NCI-H128 (cell line): Measurements from ENCODE around the gene FAM227B.
"Not testable (repeated sequence)": the region's sequence is repeated elsewhere in the genome, so short reads cannot be mapped to it uniquely, and the experiment has no call there.

Experiments
- DNase-seq: peaks from one replicate; lab custom pipeline; 2025; ENCODE audit not compliant: unreplicated experiment; lab: John Stamatoyannopoulos, UW

FAM227B gene

GRCh38 chr15:49441356-49441755, 179.3 kb downstream of the FAM227B start:
- DNase-seq = no peak

- DNase-seq = no peak
These were observed 180.8 kb downstream of the FAM227B start for GRCh38 chr15:49439678-49440395.

GRCh38 chr15:49438962-49439631, 181.5 kb downstream of the FAM227B start:
- no peak for DNase-seq

- DNase-seq = no peak
These were observed 183.9 kb downstream of the FAM227B start for GRCh38 chr15:49436751-49437150.

DNA sequence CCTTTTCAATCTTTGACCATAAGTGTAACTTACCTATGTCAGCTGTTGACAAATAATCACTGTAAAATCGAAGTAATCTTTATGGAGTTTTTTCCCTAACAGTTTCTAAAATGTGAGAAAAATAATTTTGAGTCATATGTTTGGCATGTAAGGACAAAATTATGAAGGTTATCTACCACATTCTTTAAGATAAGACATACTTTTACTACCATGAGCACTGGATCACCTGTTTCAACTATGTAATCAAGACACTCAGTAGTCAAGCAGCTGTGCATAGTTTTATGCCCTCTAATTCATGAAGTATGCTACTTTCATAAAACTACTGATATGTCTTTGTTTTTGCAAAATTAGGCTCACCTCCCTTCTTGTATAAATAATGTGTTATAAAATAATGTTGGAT, 185.4 kb downstream of the FAM227B start:
- DNase-seq = no peak

DNA sequence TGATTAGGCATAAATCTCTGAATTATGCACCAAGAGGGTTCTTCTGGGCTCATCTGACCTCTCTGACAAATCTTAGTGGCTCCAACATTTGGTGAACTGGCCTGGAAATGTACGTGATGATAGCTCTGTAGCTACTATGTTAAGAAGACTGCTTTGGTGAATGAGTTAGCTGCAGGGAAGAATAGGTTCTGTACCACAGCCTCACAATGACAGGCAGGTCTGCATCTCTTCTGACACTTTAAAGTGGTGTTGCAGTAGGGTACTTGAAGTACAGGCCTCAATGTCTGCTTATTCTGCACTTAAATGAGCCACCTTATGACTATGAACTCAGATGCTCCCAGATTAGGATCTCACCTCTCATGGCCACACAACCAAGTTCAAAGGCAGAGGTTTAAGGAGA, 190.6 kb downstream of the FAM227B start:
- DNase-seq = no peak

- no peak for DNase-seq
These were observed 192.1 kb downstream of the FAM227B start for GRCh38 chr15:49428409-49429095.

GRCh38 chr15:49427372-49427771, 193.2 kb downstream of the FAM227B start:
- DNase-seq = no peak

GRCh38 chr15:49424954-49425353, 195.7 kb downstream of the FAM227B start:
- no peak for DNase-seq

DNA sequence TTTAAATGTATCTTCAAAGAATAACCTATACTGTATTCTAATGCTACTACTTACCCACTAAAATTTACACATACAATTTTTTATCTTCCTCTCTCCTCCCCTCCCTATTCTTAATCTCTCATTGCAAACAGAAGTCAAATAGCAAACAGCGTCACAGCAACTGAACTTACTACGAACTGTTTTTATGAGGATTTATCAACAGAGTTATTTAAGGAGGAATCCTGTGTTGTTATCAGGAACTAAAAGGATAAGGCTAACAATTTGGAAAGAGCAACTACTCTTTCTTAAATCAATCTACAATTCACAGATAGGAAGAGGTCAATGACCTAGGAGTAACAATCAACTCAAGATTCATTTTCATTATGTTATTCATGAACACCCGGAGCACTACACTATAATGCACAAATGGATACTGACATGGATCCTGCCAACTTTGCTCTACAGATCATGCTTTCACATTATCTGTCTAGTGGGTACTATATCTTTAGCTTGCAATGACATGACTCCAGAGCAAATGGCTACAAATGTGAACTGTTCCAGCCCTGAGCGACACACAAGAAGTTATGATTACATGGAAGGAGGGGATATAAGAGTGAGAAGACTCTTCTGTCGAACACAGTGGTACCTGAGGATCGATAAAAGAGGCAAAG, 196.6 kb downstream of the FAM227B start:
- no peak for DNase-seq

GRCh38 chr15:49423021-49423420, 197.6 kb downstream of the FAM227B start, which contains the start of gene FGF7:
Gene FGF7, plus strand, starts transcription at chr15:49423242. Its CDS starts 1,056 bp downstream, at chr15:49424298.
- DNase-seq = no peak

GRCh38 chr15:49421991-49422390, 198.6 kb downstream of the FAM227B start:
- no peak for DNase-seq

DNA sequence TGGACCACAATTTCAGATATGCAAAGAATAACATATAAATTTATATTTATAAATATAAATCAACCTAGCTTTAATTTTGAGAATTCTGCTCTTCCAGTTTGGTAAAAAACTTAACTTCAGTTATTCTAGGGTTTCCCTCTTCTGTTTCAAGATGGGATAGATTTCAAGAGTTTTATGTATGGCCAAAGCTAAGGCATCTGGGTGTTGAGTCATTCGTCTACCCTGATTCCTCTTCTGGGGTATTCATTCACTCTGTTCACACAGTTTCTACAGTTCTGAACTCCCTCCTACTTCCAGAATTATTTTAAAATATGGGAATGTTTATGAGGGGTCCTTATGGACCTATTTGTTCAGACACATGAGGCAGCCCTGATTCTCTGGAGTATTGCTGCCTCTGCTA, 201.8 kb downstream of the FAM227B start:
- no peak for DNase-seq

DNA sequence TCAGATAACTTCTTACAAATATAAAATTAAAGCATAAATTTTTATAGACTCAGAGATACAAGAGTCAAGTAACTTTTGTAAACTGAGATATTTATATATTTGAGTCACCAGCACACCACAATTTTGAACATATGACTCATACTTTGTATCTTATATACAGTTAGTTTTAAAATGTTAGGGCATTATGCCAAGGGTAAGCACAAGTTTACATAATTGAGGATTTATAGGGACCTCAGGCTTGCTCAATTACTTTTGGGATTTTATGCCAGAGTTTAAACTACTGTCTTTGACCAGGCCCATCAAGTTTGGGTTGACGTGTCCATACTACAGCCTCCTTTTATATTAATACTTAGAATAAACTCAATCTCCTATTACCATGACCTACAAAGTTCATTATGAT, 205.0 kb downstream of the FAM227B start:
- no peak for DNase-seq

- no peak for DNase-seq
These were observed 205.5 kb downstream of the FAM227B start for GRCh38 chr15:49415149-49415548.

DNA sequence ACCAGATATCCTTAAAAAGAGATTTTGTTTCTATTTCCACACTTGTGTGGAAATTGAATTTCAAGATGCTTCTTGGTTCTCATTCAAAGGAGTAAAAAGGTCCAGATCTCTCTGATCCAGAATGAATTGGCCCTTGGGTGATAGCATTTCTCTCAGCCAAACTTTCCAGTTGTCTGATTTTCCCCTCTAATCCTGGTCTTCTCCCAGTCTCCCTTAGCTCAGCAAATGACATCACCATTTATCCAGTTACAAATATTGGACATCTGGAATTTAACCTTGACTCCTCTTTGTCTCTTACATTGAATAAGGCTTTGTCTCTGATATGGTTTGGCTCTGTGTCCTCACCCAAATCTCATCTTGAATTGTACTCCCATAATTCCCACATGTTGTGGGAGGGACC, 207.8 kb downstream of the FAM227B start:
- DNase-seq = no peak

GRCh38 chr15:49410641-49411040, 210.0 kb downstream of the FAM227B start:
- DNase-seq = no peak

DNA sequence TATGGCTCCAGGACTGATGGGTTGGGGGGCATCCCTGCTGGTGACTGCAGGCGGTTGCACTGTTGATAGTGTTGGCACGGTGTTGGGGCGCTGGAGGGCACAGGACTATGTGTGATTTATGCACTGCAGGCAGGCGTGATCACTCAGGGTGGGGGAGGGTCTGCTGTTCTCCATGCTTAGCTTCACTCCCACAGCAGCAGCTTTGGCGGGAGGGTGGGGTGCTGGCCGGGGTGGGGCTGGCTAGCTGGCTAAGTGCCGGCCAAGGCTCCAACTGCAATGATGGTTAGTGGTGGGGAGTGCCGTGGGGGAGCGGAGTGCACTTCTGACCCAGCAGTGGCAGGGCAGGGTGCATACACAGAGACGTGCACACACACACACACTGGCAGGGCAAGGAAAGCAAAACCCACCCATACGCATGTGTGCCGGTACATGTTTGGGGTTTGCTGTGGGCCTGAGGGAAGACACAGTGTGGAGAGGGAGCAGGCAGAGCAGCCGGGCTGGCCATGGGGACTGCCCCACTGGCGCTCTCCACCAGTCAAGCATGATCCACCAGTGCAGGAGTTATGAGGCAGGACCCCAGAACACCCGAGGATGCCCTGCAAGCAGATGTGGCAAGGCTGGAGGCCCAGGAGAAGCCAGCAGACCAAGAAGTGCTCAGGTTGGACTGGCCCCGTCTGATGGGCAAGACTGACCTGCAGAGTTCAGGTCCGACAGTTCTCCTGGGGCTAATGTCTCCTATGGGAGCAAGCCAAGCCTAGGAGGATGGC, 214.1 kb downstream of the FAM227B start:
- no peak for DNase-seq

- DNase-seq = not testable (repeated sequence)
These were observed 217.9 kb downstream of the FAM227B start for GRCh38 chr15:49402515-49403296.

DNA sequence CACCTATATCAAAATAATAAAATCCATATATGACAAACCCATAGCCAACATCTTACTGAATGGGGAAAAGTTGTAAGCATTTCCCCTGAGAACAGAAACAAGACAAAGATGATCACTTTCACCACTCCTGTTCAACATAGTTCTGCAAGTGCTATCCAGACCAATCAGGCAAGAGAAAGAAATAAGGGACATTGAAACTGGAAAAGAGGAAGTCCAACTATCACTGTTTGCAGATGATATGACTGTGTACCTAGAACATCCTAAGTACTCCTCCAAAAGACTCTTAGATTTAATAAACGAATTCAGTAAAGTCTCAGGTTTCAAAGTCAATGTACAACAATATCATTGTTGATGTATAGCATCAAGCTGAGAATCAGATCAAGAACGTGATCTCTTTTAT, 233.1 kb downstream of the FAM227B start:
- DNase-seq = no peak
